Measurements from ENCODE around the gene PIGS. TPM values are rescaled to one million over a fixed set of nuclear protein-coding genes. Genes with fewer than 3 reads are reported as not detected.

Gene PIGS
- total RNA-seq, 1 experiment from 2014 or later = 48.2 TPM

- no peak for DNase-seq (ENCODE audit: extremely low read depth, low read depth)
Observed at GRCh38 chr17:28511858-28512461, 59.4 kb downstream of the PIGS start.

- DNase-seq (ENCODE audit: extremely low read depth, low read depth) = no peak
Observed at GRCh38 chr17:28509789-28510188, 61.5 kb downstream of the PIGS start.

- DNase-seq (ENCODE audit: extremely low read depth, low read depth) = no peak
Observed at GRCh38 chr17:28508211-28508724, 63.1 kb downstream of the PIGS start.

GRCh38 chr17:28507567-28508203 lies 63.6 kb downstream of the PIGS start:
- no peak for DNase-seq (ENCODE audit: extremely low read depth, low read depth)

GRCh38 chr17:28506763-28507487 lies 64.4 kb downstream of the PIGS start:
- no peak for DNase-seq (ENCODE audit: extremely low read depth, low read depth)

GRCh38 chr17:28505986-28506665 lies 65.2 kb downstream of the PIGS start, which contains the start of gene FOXN1:
FOXN1 (plus strand) TSS chr17:28506348; CDS start chr17:28523970, 17,622 bp downstream.
- no peak for DNase-seq (ENCODE audit: extremely low read depth, low read depth)

- DNase-seq (ENCODE audit: extremely low read depth, low read depth) = no peak
Observed at GRCh38 chr17:28503420-28503819, 67.9 kb downstream of the PIGS start.

Other genes starting within 250 kb of the PIGS start
- 43.6 and 47.5 TPM in 2 replicates for gene IFT20, start 236.1 kb downstream of the PIGS start, total RNA-seq (2014; rRNA removed; shearing (Covaris generic))
- gene TNFAIP1, start 235.8 kb downstream of the PIGS start, total RNA-seq (2014; rRNA removed; shearing (Covaris generic)) = 31.0 and 31.2 TPM in 2 replicates
- 149 and 160 TPM in 2 replicates for gene POLDIP2, start 214.0 kb downstream of the PIGS start, total RNA-seq (2014; rRNA removed; shearing (Covaris generic))
- not detected in 2 replicates for gene SEBOX, start 206.3 kb downstream of the PIGS start, total RNA-seq (2014; rRNA removed; shearing (Covaris generic))
- 7.1 and 7.6 TPM in 2 replicates for gene VTN, start 201.2 kb downstream of the PIGS start, total RNA-seq (2014; rRNA removed; shearing (Covaris generic))
- gene SARM1, start 199.8 kb downstream of the PIGS start, total RNA-seq (2014; rRNA removed; shearing (Covaris generic)) = 4.5 and 6.1 TPM in 2 replicates
- gene SLC46A1, start 165.3 kb downstream of the PIGS start, total RNA-seq (2014; rRNA removed; shearing (Covaris generic)) = 11.1 and 11.3 TPM in 2 replicates
- not detected in 2 replicates for gene SLC13A2, start 97.9 kb downstream of the PIGS start, total RNA-seq (2014; rRNA removed; shearing (Covaris generic))
- gene FOXN1, start 65.2 kb downstream of the PIGS start, total RNA-seq (2014; rRNA removed; shearing (Covaris generic)) = 0.17 TPM in 1 of 2 replicates, not detected in the other
- gene UNC119, start 18.9 kb downstream of the PIGS start, total RNA-seq (2014; rRNA removed; shearing (Covaris generic)) = 23.6 and 24.2 TPM in 2 replicates
- 27.9 and 37.3 TPM in 2 replicates for gene ALDOC, start 5.4 kb upstream of the PIGS start, total RNA-seq (2014; rRNA removed; shearing (Covaris generic))
- gene SPAG5, start 27.5 kb upstream of the PIGS start, total RNA-seq (2014; rRNA removed; shearing (Covaris generic)) = 56.3 and 56.8 TPM in 2 replicates
- gene RSKR, start 42.7 kb upstream of the PIGS start, total RNA-seq (2014; rRNA removed; shearing (Covaris generic)) = 13.1 and 19.9 TPM in 2 replicates
- 109 and 134 TPM in 2 replicates for gene BLTP2, start 73.6 kb upstream of the PIGS start, total RNA-seq (2014; rRNA removed; shearing (Covaris generic))
- 49.5 and 52.6 TPM in 2 replicates for gene SDF2, start 90.4 kb upstream of the PIGS start, total RNA-seq (2014; rRNA removed; shearing (Covaris generic))
- 26.7 and 33.3 TPM in 2 replicates for gene SUPT6H, start 90.7 kb upstream of the PIGS start, total RNA-seq (2014; rRNA removed; shearing (Covaris generic))
- 3.4 and 3.6 TPM in 2 replicates for gene PROCA1, start 140.4 kb upstream of the PIGS start, total RNA-seq (2014; rRNA removed; shearing (Covaris generic))
- gene RAB34, start 146.3 kb upstream of the PIGS start, total RNA-seq (2014; rRNA removed; shearing (Covaris generic)) = 170 and 179 TPM in 2 replicates
- gene RPL23A, start 148.5 kb upstream of the PIGS start, total RNA-seq (2014; rRNA removed; shearing (Covaris generic)) = 1,295 and 1,608 TPM in 2 replicates
- 27.9 and 32.4 TPM in 2 replicates for gene TLCD1, start 154.7 kb upstream of the PIGS start, total RNA-seq (2014; rRNA removed; shearing (Covaris generic))
- 1.9 and 2.5 TPM in 2 replicates for gene NEK8, start 157.3 kb upstream of the PIGS start, total RNA-seq (2014; rRNA removed; shearing (Covaris generic))
- gene TRAF4, start 172.5 kb upstream of the PIGS start, total RNA-seq (2014; rRNA removed; shearing (Covaris generic)) = 79.4 and 83.4 TPM in 2 replicates